Chondrocyte (in vitro differentiated cells): Measurements from ENCODE around the gene FBXL14. TPM values are rescaled to one million over a fixed set of nuclear protein-coding genes. Genes with fewer than 3 reads are reported as not detected.

ENCODE experiments used
- DNase-seq: peaks from one replicate; pipeline ENCODE4 v3.0.0; 2021; ENCODE audit warnings: mixed read lengths, low spot score
- H3K27ac Mint-ChIP-seq: one replicate; pipeline ENCODE4 v1.8.0; 2021; ENCODE audit warnings: mild to moderate bottlenecking, moderate library complexity, mixed read lengths; ENCODE audit not compliant: unreplicated experiment
- H3K27me3 Mint-ChIP-seq: 2 replicates; pipeline ENCODE4 v1.8.0; 2021; ENCODE audit warnings: low read depth, mixed read lengths
- H3K36me3 Mint-ChIP-seq: 2 replicates; pipeline ENCODE4 v1.8.0; 2021; ENCODE audit warnings: low read depth, mixed read lengths
- H3K4me1 Mint-ChIP-seq: 2 replicates; pipeline ENCODE4 v1.8.0; 2021; ENCODE audit warnings: low read depth, mild to moderate bottlenecking, mixed read lengths
- H3K4me3 Mint-ChIP-seq: one replicate; pipeline ENCODE4 v1.8.0; 2021; ENCODE audit warnings: mild to moderate bottlenecking, moderate library complexity, mixed read lengths; ENCODE audit not compliant: unreplicated experiment
- H3K9me3 Mint-ChIP-seq: 2 replicates; pipeline ENCODE4 v1.8.0; 2021; ENCODE audit warnings: low read depth, mixed read lengths
- CTCF ChIP-seq: fragments of 200-600 bp; sonication (generic); IDR thresholded peaks from 2 replicates; pipeline ENCODE4 v1.5.0; 2021; ENCODE audit warnings: antibody characterized with exemption, mild to moderate bottlenecking, moderate library complexity
- total RNA-seq: library from RNA; stranded (reverse); gene quantifications from 3 replicates; pipeline ENCODE4 v1.2.1, GENCODE V29; 2021

FBXL14 gene
- total RNA-seq, 1 donor from 2014 or later: 6.3 TPM

GRCh38 chr12:1629338-1630132 is 35.2 kb upstream of the FBXL14 start:
- TF ChIP-seq CTCF: no peak
- Mint-ChIP-seq H3K27me3 (no peaks in the 10 kb centered on the region), H3K36me3 (peaks cover 3% of the 10 kb centered on the region), H3K4me3 (peak overlapping the region; percentile 37), H3K4me1 (peaks cover 47% of the 10 kb centered on the region), H3K9me3 (no peaks in the 10 kb centered on the region), H3K27ac (peak overlapping the region; percentile 80)
- DNase-seq: no peak

- Mint-ChIP-seq H3K36me3 (peaks cover 3% of the 10 kb centered on the region), H3K27ac (peak within 1 kb of the TSS; percentile 80), H3K27me3 (no peaks in the 10 kb centered on the region), H3K4me1 (peaks cover 48% of the 10 kb centered on the region), H3K4me3 (peak within 1 kb of the TSS; percentile 37), H3K9me3 (no peaks in the 10 kb centered on the region)
- no peak for DNase-seq
- TF ChIP-seq CTCF: no peak
These were observed 34.4 kb upstream of the FBXL14 start, which contains the start of gene WNT5B for GRCh38 chr12:1628666-1629337. TSS of gene WNT5B (plus strand) at chr12:1629231. CDS start at chr12:1631355, 2,124 bp downstream.

GRCh38 chr12:1622406-1622805 is 28.0 kb upstream of the FBXL14 start:
- Mint-ChIP-seq H3K27me3 (no peaks in the 10 kb centered on the region), H3K27ac (peak overlapping the region; percentile 66), H3K9me3 (no peaks in the 10 kb centered on the region), H3K4me1 (peaks cover 46% of the 10 kb centered on the region), H3K4me3 (no peak overlapping the region), H3K36me3 (peaks cover 6% of the 10 kb centered on the region)
- TF ChIP-seq CTCF: no peak
- no peak for DNase-seq

- Mint-ChIP-seq H3K4me3 (no peak overlapping the region), H3K27ac (no peak overlapping the region), H3K9me3 (no peaks in the 10 kb centered on the region), H3K27me3 (no peaks in the 10 kb centered on the region), H3K36me3 (peaks cover 10% of the 10 kb centered on the region), H3K4me1 (peaks cover 39% of the 10 kb centered on the region)
- DNase-seq: no peak
- TF ChIP-seq CTCF: no peak
These were observed 25.7 kb upstream of the FBXL14 start for GRCh38 chr12:1620092-1620491.

- H3K36me3 Mint-ChIP-seq: peaks cover 10% of the 10 kb centered on the region
- DNase-seq: no peak
- H3K4me3 Mint-ChIP-seq: no peak overlapping the region
- H3K27ac Mint-ChIP-seq: no peak overlapping the region
- peaks cover 37% of the 10 kb centered on the region for H3K4me1 Mint-ChIP-seq
- H3K27me3 Mint-ChIP-seq: no peaks in the 10 kb centered on the region
- TF ChIP-seq CTCF: no peak
- H3K9me3 Mint-ChIP-seq: no peaks in the 10 kb centered on the region
These were observed 25.2 kb upstream of the FBXL14 start for GRCh38 chr12:1619587-1619986.
